NOMO-1 treated with DMSO at 0.1 percent for 48 hours (cell line): ENCODE measurements around the gene GZMH.
"Not testable (repeated sequence)": the region's sequence is repeated elsewhere in the genome, so short reads cannot be mapped to it uniquely, and the experiment has no call there.

Experiments used
- DNase-seq: peaks from one replicate; lab custom pipeline; 2025; ENCODE audit not compliant: unreplicated experiment; lab: John Stamatoyannopoulos, UW

GZMH gene, protein sequence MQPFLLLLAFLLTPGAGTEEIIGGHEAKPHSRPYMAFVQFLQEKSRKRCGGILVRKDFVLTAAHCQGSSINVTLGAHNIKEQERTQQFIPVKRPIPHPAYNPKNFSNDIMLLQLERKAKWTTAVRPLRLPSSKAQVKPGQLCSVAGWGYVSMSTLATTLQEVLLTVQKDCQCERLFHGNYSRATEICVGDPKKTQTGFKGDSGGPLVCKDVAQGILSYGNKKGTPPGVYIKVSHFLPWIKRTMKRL

DNA sequence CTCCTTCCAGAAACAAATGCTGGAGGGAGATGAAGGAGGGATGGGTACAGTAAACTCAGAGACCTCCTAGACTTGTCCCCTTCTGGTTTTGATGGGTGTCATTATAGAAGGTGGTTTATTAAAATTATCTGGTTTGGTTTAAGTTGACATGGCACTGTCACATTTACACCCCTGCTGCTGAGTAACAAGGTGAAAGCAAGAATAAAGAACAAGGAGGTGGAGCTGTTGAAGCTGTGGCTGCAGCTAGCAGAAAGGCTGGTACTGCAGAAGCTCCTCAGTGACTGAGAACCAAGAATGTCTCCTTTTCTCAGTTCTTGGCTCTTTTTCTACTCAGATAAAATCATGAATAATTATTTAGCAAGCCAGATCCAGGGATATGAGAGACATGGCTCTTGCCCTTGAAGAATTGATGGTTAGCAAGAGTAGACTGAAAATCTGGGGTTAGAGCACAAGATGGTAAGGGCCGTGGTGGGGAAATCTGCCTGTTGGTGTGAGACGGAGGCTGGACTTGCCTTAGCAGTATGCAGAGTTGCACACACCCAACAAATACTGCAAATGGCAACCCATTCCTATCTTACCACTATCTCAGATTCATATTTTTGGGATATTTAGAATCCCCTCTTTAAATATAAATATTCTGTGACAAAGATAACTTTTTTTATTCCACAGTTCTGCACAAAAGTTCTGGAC is at the start of gene GZMH:
TSS of gene GZMH (minus strand) at position 31 of the 690 bp plus-strand sequence. CDS start 72 bp downstream, outside the sequence.
- no peak for DNase-seq

DNA sequence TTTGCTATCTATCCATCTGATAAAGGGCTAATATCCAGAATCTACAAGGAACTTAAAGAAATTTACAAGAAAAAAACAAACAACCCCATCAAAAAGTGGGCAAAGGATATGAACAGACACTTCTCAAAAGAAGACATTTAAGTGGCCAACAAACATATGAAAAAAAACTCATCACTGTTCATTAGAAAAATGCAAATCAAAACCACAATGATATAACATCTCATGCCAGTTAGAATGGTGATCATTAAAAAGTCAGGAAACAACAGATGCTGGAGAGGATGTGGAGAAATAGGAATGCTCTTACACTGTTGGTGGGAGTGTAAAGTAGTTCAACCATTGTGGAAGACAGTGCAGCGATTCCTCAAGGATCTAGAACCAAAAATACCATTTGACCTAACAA is 38.9 kb upstream of the GZMH start:
- DNase-seq = not testable (repeated sequence)

DNA sequence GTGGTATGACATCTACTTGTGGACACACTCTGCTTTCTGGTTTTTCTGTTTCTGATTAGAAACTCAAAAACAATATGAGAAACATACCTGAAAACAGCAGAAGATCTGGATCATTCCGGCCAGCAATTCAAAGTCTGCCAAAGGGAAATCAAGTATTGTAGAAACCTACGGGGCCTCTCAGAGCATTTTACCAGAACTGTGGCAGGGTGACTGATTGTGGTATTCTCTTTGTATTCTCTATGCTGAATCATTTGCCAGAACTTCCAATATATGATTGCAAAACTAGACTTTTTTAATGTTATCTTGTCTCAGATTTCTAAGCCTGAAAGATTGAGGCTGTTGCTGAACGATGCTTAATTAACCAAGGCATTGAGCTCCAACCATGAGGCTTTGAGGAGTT is 30.4 kb upstream of the GZMH start:
- DNase-seq = no peak

DNA sequence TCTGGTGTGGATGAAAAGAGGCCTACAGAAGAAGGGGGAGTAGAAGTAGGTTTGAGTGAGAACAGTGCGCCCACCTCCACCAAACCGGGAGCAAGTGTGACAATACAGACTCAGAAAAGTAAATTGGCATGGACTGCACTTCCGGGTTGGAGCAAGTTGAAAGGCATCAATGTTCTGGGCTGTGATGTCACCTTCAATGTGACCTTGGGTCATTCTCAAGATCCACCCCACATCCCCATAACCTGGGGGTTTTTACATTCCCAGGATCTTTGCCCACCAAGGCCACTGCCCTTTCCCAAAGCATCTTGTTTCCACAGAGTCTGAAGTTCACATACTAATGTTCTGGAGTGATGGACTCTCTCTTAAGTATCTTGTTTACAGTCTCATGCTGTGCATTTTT is 29.8 kb upstream of the GZMH start:
- DNase-seq = no peak

DNA sequence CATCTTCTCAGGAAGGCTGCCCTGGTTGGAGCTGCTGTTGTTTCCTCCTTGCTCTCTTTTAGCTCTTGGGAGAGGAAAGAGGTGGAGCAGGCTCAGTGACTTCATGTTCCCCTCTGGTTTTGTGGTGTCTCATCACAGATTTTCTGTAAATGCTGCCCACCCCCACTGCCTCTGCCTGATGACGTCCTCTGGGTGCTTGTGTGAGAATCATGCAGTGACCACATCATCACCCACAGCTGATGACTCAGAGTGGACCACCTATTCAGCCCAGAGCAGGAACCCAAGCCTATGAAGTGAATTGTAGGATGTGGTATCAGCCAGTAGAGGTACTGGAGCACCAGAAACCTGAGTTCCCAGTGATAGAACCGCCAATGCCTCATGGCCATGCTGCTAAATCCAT is 24.7 kb upstream of the GZMH start, which contains the start of gene GZMB:
TSS of gene GZMB (minus strand) at position 33 of the 400 bp plus-strand sequence. CDS start at position 3, 30 bp downstream.
- DNase-seq = no peak

DNA sequence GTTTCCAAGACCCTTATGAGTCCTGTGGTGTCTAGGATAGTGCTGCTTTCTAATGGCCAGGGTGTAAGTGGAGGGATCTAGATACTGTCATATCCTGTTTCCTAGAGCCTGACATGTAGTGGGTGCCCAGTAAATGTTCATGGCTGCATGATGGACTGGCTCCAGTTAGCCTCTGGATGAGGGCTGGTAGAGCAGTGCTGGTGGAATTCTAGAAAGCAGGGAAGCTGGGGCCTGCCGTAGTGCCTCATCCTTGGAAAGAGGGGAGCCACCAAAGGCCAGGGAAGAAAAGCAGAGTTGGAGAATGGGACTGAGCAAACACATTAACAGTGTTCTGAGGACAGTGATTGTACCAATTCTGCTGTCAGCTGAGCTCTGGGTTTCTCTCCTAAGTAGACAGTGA is 23.9 kb upstream of the GZMH start:
- DNase-seq = no peak

DNA sequence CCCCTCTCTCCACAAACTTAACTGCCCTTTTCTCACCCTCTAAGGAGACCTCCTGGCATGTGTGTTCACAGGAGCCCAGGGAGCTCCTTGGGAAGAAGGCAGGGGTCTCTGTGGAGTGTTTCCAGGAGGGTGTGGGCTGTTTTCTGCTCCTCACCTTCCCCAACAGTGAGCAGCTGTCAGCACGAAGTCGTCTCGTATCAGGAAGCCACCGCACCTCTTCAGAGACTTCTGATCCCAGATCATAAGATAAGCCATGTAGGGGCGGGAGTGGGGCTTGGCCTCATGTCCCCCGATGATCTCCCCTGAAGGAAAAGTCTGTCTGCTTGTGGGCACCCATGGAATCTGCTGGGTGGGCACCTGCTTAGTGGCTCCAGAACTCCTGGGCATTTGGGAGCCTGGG is 23.3 kb upstream of the GZMH start:
- DNase-seq = no peak

DNA sequence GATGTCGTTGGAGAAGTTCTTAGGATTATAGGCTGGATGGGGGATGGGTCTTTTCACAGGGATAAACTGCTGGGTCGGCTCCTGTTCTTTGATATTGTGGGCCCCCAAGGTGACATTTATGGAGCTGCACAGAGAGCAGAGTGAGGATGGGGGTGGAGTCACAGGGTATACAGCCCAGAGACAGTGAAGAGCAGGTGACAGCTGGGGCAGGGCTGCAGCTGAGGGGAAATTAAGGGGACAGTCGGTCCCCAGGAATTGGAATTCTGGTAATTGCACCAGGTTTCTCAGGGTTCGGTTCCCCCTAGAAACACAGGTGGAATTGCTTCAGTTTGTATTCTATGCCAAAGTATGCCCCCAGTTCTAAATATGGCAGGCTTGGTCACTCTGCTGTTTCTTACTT is 22.9 kb upstream of the GZMH start:
- DNase-seq = no peak

DNA sequence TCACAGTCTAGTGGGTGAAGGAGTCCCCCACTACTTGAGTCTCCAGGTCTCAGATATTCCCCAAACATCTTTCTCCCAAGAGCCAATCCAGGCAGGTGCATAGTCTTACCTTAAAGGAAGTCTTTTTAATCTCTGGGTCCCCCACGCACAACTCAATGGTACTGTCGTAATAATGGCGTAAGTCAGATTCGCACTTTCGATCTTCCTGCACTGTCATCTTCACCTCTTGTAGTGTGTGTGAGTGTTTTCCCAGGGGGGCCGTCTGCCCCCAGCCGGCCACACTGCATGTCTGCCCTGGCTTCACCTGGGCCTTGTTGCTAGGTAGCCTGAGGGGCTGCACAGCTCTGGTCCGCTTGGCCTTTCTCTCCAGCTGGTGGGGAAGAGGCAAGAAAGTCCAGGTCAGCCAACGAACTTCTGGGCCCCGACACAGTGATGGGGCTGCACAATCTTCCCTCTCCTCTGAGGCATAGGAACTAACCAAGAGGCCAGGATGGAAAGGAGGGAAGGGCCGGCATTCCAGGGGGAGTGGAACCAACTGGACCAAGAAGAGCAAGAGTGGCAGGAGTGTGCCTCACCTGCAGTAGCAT is 22.4 kb upstream of the GZMH start:
- no peak for DNase-seq

DNA sequence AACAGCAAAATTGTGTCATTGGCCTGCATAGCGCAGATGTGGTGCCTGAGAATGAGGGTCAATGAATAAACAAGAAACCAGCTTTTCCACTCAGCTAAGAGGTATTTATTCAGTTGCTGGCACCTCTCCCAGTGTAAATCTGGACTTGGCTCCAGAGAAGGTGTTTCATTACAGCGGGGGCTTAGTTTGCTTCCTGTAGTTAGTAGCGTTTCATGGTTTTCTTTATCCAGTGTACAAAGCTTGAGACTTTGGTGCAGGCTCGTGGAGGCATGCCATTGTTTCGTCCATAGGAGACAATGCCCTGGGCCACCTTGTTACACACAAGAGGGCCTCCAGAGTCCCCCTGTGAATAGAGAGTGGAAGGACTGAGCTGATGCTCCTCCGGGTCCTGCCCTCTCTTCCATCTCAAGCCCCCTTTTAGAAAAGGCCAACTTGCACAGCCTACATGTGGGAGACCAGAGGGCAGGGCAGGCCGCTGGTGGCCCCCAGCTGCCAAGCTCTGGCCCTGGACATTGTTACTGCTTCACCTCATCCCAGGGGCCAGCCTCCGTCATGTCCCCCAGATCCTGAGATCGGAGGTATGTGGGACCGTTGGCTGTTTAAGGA is 21.5 kb upstream of the GZMH start:
- no peak for DNase-seq

DNA sequence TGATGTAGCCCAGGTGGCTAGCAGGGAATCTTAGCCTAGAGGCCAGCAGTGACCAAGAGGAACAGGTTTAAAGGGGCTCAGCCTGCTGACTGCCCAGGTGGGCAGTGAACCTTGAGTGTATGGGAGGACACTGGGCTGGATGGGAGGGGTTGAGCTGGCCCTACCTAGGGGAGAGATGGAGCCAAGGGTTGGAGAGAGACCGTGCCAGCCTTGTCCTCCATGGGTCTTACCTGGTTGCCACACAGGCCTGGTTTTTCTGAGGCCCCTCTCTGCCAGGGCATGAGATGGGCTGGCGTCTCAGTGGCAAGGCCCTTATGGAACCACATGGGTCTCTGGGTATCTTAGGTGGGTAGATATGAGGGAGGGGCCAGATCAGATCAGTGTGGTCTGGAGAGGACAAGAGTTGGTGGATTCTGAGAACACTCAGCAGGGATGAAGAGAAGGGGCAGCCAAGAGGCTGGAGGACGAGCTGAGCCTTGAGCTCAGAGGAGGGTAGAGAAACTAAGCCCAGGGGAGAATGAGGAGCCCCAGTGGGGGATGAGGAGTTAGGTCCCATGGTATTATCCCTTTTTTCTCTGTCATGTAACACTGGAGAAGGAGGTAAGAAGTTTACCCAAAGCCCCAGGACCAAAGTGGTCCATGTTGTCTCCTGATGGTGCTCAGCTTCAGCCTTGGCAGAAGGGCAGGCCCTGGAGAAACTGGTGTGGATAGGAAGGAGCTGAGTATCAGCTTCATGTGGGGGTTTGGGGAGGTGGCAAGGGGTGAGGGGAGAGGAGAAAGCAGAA is 20.8 kb upstream of the GZMH start:
- DNase-seq = no peak

DNA sequence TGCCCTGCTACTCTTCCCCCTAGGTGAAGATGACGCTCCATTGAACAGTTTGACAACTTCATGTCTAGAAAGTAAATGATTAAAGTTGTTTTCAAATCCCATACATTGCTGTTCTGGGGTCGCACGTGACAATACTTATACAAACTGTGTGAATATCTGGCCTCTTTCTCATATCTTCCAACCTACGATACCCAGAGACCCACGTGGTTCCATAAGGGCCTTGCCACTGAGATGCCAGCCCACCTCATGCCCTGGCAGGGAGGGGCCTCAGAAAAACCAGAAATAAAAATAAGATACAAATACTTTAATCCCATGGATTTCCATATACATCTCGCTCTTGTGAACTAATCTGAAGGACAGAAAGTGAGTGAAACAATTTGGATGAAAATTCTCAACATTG is 20.0 kb upstream of the GZMH start:
- DNase-seq = no peak

DNA sequence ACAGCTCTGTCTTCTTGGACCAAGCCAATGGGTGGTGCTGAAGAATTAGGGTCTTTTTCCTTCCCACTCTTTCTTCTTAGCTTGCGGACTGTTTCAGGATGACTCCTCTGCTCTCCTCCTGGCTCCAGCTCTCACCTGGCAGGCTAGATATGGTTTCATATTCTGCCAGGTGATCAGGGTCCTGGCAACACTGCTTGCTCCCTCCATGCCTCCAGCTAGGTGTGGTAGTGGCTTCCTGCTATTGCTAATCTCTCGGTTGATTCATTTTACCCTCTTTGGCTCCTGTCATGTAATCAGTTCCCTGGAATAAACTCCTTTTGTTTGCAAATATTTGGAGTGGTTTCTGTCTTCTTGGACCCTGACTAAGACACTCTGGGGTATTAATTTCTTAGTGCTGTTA is 4.3 kb upstream of the GZMH start:
- DNase-seq = no peak

DNA sequence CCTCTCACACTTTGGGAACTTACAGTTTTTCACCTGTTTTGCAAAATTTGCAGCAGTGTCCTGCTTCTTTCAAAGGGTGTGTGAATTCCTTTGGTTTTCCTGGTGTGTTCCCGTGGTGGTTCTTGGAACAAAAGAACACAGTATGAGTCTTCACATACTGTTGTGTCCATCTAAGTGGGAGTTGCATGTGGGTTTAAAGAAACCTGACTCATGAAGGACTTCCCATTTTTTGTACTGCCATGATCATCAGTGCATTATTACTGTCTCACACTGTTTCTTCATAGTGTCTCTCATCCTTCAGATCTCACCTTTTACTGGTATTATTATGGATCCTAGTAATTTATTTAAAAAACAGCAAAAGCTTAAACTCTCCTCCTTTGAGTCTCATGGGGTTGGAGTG is 3.8 kb upstream of the GZMH start:
- peak; percentile 54 for DNase-seq

DNA sequence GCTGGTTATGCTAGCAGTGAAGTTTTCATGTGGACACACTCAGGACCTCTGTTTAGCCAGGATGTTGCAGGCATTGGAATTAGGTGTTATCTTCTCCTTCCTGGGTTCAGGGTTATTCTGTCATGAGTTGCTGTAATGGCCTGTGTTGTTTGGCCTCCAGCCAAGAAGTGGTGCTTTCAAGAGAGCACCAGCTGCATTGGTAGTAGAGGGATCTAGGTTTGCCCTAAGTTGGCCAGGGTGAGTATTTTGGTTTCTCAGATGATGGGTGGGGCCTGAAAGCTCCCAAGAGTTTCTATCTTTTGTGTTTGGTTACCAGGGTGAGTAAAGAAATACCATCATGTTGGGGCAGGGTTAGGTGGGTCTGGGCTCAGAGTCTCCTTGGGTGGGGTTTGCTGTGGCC is 2.7 kb upstream of the GZMH start:
- no peak for DNase-seq

DNA sequence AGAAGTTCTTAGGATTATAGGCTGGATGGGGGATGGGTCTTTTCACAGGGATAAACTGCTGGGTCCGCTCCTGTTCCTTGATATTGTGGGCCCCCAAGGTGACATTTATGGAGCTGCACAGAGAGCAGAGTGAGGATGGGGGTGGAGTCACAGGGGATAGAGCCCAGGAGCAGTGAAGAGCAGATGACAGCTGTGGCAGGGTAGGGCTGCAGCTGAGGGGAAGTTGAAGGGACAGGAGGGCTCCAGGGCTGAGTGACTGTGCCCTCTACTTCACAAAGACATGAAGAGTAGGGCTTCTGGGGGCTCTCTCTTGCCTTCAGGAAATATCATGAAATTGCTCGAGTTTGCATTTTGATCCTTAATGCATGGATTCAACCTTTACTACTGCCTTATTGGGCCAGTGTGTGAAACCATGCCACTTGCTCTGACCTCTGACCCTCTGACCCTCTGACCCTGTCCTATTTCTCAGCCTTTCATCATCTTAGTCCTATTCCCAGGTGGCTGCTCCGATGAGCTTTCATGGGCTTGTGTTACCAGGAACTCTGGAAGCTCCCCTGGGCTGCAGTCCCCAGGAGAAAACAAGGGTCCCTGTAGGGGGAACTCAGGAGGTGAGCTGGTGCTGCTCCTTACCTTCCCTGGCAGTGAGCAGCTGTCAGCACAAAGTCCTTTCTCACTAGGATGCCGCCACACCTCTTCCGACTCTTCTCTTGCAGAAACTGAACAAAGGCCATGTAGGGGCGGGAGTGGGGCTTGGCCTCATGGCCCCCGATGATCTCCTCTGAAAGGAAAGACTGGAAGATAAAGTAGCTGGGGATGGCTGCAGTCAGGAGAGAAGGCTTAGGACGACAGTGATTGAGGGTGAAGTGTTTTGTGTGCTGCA is 1.6 kb downstream of the GZMH start:
- DNase-seq = peak; percentile 43

DNA sequence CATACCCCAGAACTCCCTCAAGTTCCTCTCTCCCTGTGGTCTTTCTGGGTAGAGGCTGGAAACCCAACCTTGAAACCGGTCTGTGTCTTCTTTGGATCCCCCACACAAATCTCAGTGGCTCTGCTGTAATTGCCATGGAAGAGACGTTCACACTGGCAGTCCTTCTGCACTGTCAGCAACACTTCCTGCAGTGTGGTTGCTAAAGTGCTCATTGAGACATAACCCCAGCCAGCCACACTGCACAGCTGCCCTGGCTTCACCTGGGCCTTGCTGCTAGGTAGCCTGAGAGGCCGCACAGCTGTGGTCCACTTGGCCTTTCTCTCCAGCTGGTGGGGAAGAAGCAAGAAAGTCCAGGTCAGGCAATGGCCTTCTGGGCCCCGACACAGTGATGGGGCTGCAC is 2.4 kb downstream of the GZMH start:
- DNase-seq = peak; percentile 30

DNA sequence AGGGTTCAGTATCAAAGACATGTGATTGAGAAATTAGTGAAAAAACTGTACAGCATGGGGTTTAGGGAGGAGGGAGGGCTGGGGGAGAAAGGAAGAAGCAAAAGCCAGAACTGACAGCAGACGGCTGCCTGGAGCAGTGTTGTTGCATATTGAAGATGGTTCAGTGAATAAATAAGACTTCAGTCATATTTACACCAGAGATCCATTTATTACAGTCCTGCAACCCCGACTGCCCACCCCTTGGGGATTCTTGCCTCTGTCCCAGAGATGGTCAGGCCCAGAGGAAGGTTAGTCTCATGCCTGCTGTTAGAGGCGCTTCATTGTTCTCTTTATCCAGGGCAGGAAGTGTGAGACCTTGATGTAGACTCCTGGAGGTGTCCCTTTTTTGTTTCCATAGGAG is 3.2 kb downstream of the GZMH start:
- DNase-seq = peak; percentile 59

DNA sequence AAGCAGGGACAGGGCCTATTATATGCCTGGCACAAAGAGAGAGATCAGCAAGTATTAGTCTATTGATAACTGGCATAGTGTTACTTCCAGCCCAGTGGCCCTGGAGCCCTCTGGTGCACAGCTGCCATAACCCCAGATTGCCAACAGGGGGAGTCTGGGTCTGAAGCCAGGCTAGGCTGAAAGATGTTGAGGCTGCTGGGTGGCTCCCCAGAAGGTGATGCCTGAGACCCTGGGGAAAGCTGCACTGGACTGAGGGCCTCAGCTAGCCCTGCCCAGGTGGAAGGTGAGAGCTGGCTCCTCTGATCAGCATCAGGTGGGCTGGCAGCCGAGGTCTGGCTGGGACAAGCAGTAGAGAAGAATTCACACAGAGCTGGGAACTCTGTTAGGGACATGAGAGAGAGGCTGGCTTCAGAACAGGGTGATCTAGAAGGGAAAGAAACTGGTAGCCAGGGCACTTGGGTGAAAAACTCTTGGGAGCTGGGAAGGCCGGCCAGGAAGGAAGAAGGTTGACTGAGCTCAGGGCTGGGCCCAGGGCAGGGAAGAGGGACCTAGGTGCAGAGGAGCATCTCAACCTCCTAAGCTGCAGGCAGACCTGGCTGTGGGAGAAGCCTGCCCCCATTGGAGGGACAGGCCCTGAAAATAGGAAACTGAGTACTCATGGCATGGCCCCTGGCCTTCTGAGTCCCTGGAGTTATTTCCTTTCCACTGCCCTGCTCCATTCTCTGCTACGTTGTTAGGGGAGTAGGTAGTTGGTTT is 3.9 kb downstream of the GZMH start:
- peak; percentile 69 for DNase-seq

DNA sequence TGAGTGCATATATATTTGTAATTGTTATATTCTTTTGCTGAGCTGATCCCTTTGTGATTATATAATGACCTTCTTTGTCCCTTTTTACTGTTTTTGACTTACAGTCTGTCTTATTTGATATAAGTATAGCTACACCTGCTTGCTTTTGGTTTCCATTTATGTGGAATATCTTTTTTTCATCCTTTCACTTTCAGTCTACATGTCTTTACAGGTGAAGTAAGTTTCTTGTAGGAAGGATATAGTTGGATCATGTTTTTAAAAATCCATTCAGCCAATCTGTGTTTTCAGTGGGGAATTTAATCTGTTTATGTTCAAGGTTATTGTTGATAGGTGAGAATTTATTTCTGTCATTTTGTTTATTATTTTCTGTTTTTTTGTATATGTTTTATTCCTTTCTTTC is 12.1 kb downstream of the GZMH start:
- no peak for DNase-seq
